NOMO-1 (cell line): Measurements from ENCODE around the gene LNX1.

Experiments used
- DNase-seq, 2 experiments: peaks; one replicate each; lab custom pipeline; 2025; ENCODE audit not compliant: unreplicated experiment in 2 of 2; lab: John Stamatoyannopoulos, UW

The LNX1 gene

GRCh38 chr4:53541577-53542206 is 49.6 kb downstream of the LNX1 start:
- DNase-seq = no peak

DNA sequence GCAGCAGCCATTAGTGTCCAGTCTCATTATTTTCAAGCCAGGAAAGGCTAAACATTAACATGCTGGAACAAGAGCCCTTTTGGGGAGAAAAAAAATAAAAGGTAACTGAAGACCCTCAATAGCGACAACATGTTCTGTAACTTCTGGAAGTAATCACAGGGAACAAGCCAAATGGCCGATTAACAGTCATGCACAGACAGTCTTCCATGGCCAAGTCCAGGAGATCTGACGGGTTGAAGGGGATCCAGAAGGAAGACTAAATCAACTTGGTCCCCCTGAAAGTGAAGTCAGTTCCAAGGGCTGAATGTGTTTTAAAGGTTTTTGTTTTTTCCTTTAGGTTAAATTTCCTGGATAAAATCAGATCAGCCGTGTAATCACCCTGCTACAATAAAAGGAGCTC is 52.5 kb downstream of the LNX1 start:
- DNase-seq = no peak

GRCh38 chr4:53537606-53538005 is 53.7 kb downstream of the LNX1 start:
- no peak for DNase-seq

- DNase-seq = peak in 1 of 2 experiments; percentile 14
Measured at GRCh38 chr4:53536328-53536727, 55.0 kb downstream of the LNX1 start.

DNA sequence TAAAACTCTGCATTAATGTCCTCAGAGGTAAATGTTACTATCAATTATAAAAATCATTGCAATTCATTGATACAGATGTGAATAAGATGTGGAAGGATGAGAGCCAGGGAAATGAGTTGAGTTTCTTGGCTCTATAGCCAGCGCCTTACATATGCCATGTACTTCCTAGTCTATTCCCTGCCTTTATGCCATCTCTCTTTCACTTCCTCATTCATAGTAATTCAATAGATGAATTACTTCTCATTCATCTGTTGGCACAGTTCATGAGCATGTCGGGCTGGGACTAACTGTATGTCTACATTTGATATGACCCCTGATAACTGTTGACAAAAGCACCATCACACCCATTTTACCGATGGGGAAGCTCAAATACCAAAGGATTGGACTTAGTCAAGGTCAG is 55.7 kb downstream of the LNX1 start:
- DNase-seq = peak; percentile 28 to 63

- DNase-seq = no peak
Measured at GRCh38 chr4:53534684-53535083, 56.6 kb downstream of the LNX1 start.

- DNase-seq = no peak
Measured at GRCh38 chr4:53532521-53532920, 58.8 kb downstream of the LNX1 start.

- DNase-seq = no peak
Measured at GRCh38 chr4:53531585-53532224, 59.6 kb downstream of the LNX1 start.

GRCh38 chr4:53529025-53529424 is 62.3 kb downstream of the LNX1 start:
- no peak for DNase-seq

DNA sequence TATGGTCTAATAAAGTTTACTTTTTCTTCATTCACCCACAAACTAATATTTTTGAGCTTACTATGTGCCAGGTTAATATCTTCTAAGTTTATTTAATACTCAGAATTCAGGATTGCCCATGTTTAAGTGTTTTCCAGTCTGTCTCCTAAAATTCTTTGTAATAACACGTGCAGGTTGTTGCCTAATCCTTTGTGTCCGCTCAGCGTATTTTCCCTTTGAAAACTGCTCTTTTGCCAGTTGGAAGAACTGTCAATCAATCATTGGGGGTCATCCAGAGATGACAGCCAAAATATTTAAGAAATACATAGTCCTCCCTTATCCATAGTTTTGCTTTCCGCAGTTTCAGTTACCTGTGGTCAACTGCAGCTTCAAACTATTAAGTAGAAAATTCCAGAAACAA is 63.4 kb downstream of the LNX1 start:
- no peak for DNase-seq

GRCh38 chr4:53527326-53527725 is 64.0 kb downstream of the LNX1 start:
- no peak for DNase-seq

GRCh38 chr4:53522334-53522733 is 69.0 kb downstream of the LNX1 start:
- DNase-seq = no peak

DNA sequence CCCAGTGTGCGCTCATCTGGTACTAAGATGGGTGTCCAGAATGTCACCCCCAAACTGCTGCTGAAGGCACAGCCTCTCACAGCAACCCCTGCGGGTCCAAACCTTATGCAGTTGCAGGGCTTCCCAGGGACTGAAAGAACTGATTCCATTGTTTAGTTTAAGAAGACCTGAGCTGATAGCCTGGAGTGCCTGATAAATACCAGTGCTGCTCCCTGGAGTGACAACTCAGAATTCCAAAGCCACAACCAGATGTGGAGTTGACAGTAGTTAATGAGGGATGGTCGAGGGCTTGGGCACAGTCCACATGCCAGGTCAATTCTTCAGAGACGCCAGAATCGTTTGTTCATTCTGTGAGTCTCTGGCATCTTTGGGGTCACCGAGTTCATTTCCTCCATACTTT is 71.2 kb downstream of the LNX1 start:
- DNase-seq = no peak

DNA sequence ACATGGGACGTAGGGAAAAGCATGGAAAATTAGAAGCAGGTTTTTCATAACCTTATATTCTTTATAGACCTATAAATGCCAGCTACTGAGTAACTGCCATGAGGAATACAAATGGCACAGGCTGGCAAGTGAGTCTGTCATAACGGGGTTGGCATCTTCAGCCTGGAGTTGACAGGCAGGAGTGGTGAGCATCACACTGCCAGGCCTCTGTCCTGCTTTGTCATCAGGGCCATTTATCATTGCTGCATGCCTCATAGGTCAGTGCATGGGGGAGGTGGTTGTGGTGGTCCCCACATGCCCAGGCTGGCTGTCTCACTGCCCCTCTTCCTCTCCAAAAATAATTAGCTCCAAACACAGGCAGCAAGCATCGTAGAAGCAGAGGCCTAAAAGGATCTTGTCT is 72.5 kb downstream of the LNX1 start:
- DNase-seq = no peak

DNA sequence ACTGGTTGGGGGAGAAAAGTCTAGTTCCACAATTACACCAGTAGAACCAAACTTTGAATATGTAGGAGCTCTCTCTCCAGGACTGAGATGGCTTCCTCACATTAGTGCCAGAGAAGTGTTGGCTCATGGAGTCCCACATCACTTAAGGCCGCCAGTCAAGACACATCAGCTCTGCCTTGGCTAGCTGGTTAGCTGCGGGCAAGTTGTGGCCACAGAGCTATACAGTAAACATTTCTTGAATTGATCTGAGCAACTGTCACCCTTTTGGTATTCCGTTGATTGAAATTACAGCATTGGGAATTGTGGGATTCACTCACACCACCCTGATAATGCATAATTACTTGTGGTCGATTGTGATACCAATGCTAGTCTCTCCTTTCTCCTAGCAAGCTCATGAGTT is 76.2 kb downstream of the LNX1 start:
- no peak for DNase-seq

DNA sequence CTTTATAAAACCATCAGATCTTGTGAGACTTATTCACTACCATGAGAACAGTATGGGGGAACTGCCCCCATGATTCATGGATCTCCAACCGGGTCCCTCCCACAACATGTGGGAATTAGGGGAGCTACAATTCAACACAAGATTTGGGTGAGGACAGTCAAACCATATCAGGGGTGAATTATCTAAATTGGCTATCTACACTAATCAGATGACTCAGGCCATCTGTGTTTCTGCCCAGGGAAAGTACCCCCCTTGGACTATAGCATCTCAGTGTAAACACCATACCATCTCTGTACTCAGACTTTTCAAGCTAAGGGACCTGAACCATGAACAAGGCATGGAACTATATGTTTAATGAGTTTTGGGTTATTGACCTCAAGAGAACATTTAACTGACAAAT is 76.8 kb downstream of the LNX1 start:
- no peak for DNase-seq

GRCh38 chr4:53512608-53513007 is 78.7 kb downstream of the LNX1 start:
- no peak for DNase-seq

DNA sequence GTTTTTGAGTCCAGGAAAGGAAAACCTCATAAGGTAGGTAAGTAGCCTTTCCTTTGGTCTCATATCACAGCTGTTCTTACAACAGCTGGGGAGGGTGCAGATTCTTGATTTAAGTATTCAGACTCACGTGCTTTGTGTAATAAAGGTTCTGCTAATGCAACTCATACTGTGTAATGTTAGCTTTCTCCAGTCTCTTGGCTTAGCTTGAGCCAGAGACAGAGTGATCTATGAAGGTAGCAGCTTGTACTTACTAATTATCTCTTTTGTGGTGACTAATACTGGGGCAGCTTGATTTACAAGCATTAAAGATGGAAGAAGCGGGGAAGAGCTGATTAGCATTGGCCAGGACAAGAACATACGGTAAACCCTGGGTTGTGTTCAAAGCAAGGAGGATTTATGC is 80.3 kb downstream of the LNX1 start:
- DNase-seq = no peak

- no peak for DNase-seq
Measured at GRCh38 chr4:53510321-53510720, 81.0 kb downstream of the LNX1 start.

DNA sequence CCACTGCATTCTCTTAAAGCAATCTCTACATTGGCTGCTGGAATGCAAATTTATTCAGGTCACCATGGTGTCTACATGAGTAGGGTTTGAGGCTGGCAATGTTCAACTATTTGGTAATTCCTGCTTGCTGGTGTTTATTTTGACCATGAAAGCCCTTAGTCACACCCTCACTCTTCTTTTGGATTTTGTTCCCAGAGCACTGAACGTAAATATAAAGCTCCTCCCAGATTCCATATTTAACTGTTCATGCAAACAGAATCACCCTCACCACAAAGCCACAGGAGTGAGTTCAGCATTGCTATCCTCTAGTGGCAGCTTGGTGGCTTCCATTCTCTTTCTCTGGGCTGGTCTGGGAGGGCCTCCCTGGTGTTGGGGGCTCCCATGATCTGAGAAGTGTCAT is 82.8 kb downstream of the LNX1 start:
- DNase-seq = no peak

DNA sequence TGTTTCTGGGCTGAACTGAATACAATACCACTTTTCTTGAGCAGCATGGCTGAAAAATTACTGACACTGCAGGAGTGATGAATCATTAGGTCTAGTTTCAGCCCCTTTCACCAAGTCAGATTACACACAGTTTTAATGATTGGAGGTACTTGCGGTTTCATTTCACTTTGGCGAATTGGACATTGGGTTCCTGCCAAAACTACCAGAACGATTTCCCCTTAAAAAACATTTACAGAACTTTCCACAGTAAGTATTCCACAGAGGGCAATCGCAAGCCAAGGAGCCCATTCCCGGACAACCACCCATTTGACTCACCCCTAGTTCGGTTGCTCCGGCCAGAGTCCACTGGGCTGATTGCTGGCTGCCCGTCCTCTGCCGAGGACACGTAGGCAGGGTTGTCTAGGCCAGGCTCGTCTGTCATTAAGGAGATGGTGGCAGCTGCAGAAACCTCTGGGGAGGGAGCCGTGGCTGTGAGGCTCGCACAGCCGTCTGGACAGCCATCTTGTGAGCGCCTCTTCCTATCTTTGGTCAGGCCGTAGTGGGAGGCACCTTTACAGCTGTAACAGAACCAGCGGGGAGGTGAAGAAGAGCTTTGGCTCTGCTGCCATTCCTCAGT is 83.5 kb downstream of the LNX1 start:
- no peak for DNase-seq

GRCh38 chr4:53507058-53507457 is 84.2 kb downstream of the LNX1 start:
- no peak for DNase-seq
